SK-N-SH treated with all-trans-retinoic acid at 6 μM for 48 hours (cell line): ENCODE data around the gene PRRG1.

Experiments
- ATAC-seq: fragments of 200-7000 bp; cut with Tn5 transposase; 3 replicates; pipeline ENCODE4 v1.9.1; 2020; ENCODE audit warnings: mild to moderate bottlenecking, moderate library complexity
- ARNTL ChIP-seq: fragments of 450-650 bp; formaldehyde crosslinking; IDR thresholded peaks from 2 replicates; pipeline ENCODE4 v1.5.0; 2020; ENCODE audit warnings: low read depth, mild to moderate bottlenecking, moderate library complexity, borderline replicate concordance
- BACH2 ChIP-seq: fragments of 250-450 bp; sonication (Bioruptor Pico); IDR thresholded peaks from 2 replicates; pipeline ENCODE4 v1.9.0; 2021; ENCODE audit warnings: mild to moderate bottlenecking, borderline replicate concordance
- CSDC2 ChIP-seq: fragments of 250-450 bp; sonication (Bioruptor Pico); IDR thresholded peaks from 2 replicates; pipeline ENCODE4 v1.5.0; 2020; ENCODE audit warnings: mild to moderate bottlenecking, moderate library complexity
- CSRNP3 ChIP-seq: fragments of 250-450 bp; sonication (Bioruptor Pico); IDR thresholded peaks from 2 replicates; pipeline ENCODE4 v1.5.1; 2021; ENCODE audit warnings: mild to moderate bottlenecking, moderate library complexity
- ESRRG ChIP-seq: fragments of 250-450 bp; sonication (Bioruptor Pico); IDR thresholded peaks from 2 replicates; pipeline ENCODE4 v1.6.1; 2021; ENCODE audit warnings: mild to moderate bottlenecking
- GLIS3 ChIP-seq: fragments of 250-450 bp; sonication (Bioruptor Pico); IDR thresholded peaks from 2 replicates; pipeline ENCODE4 v1.5.0; 2020; ENCODE audit warnings: mild to moderate bottlenecking, moderate library complexity
- ISL1 ChIP-seq: fragments of 250-450 bp; sonication (Bioruptor Pico); IDR thresholded peaks from 2 replicates; pipeline ENCODE4 v2.1.2; 2022; ENCODE audit warnings: mild to moderate bottlenecking, moderate library complexity
- OSR1 ChIP-seq: fragments of 250-450 bp; sonication (Bioruptor Pico); IDR thresholded peaks from 2 replicates; pipeline ENCODE4 v1.8.0; 2022; ENCODE audit warnings: moderate library complexity, mild to moderate bottlenecking, inconsistent platforms
- PATZ1 ChIP-seq: fragments of 250-450 bp; sonication (Bioruptor Pico); IDR thresholded peaks from 2 replicates; pipeline ENCODE4 v1.8.0; 2020; ENCODE audit warnings: mild to moderate bottlenecking, moderate library complexity, borderline replicate concordance
- POU6F1 ChIP-seq: fragments of 250-450 bp; sonication (Bioruptor Pico); IDR thresholded peaks from 2 replicates; pipeline ENCODE4 v1.8.0; 2021; ENCODE audit warnings: low read depth, mild to moderate bottlenecking, moderate library complexity, borderline replicate concordance
- RARB ChIP-seq: fragments of 250-450 bp; sonication (Bioruptor Pico); IDR thresholded peaks from 2 replicates; pipeline ENCODE4 v1.8.0; 2021; ENCODE audit warnings: mild to moderate bottlenecking, moderate library complexity
- SNAI2 ChIP-seq: fragments of 250-450 bp; sonication (Bioruptor Pico); IDR thresholded peaks from 2 replicates; pipeline ENCODE4 v1.5.0; 2020; ENCODE audit warnings: mild to moderate bottlenecking, moderate library complexity
- TCF4 ChIP-seq: fragments of 250-450 bp; sonication (Bioruptor Pico); IDR thresholded peaks from 2 replicates; pipeline ENCODE4 v1.8.0; 2021; ENCODE audit warnings: mild to moderate bottlenecking, moderate library complexity, borderline replicate concordance
- TOX ChIP-seq: fragments of 250-450 bp; sonication (Bioruptor Pico); IDR thresholded peaks from 2 replicates; pipeline ENCODE4 v1.8.0; 2021; ENCODE audit warnings: mild to moderate bottlenecking, moderate library complexity, borderline replicate concordance
- TSHZ2 ChIP-seq: fragments of 250-450 bp; sonication (Bioruptor Pico); IDR thresholded peaks from 2 replicates; pipeline ENCODE4 v1.5.0; 2020; ENCODE audit warnings: mild to moderate bottlenecking, moderate library complexity
- ZC3H10 ChIP-seq: fragments of 250-450 bp; sonication (Bioruptor Pico); IDR thresholded peaks from 2 replicates; pipeline ENCODE4 v1.5.1; 2021; ENCODE audit warnings: mild to moderate bottlenecking, moderate library complexity
- ZFP3 ChIP-seq: fragments of 250-450 bp; sonication (Bioruptor Pico); IDR thresholded peaks from 2 replicates; pipeline ENCODE4 v1.5.0; 2020; ENCODE audit warnings: mild to moderate bottlenecking, moderate library complexity
- ZFP30 ChIP-seq: fragments of 450-650 bp; formaldehyde crosslinking; IDR thresholded peaks from 2 replicates; pipeline ENCODE4 v1.5.0; 2022; ENCODE audit warnings: mild to moderate bottlenecking, moderate library complexity
- ZNF70 ChIP-seq: fragments of 450-650 bp; formaldehyde crosslinking; IDR thresholded peaks from 2 replicates; pipeline ENCODE4 v1.5.0; 2020; ENCODE audit warnings: mild to moderate bottlenecking, moderate library complexity
- ZNF8 ChIP-seq: fragments of 450-650 bp; formaldehyde crosslinking; IDR thresholded peaks from 2 replicates; pipeline ENCODE4 v1.5.0; 2020; ENCODE audit warnings: mild to moderate bottlenecking, moderate library complexity

PRRG1 gene

GRCh38 chrX:37420756-37421155 lies 71.6 kb downstream of the PRRG1 start:
- ATAC-seq: no peak
- TF ChIP-seq OSR1 (CRISPR knock-in tag): no peak
- no peak for TF ChIP-seq ARNTL (CRISPR knock-in tag)
- TF ChIP-seq TOX (CRISPR knock-in tag): no peak
- no peak for TF ChIP-seq TSHZ2 (CRISPR knock-in tag)
- TF ChIP-seq GLIS3 (CRISPR knock-in tag): no peak
- no peak for TF ChIP-seq POU6F1
- TF ChIP-seq SNAI2 (CRISPR knock-in tag): no peak
- TF ChIP-seq ZFP3 (CRISPR knock-in tag): no peak
- no peak for TF ChIP-seq ESRRG (CRISPR knock-in tag)
- TF ChIP-seq ZNF8 (CRISPR knock-in tag): no peak
- TF ChIP-seq ZC3H10 (CRISPR knock-in tag): no peak
- no peak for TF ChIP-seq ISL1 (CRISPR knock-in tag)
- TF ChIP-seq CSRNP3 (CRISPR knock-in tag): no peak
- TF ChIP-seq TCF4 (CRISPR knock-in tag): no peak
- no peak for TF ChIP-seq ZFP30
- TF ChIP-seq PATZ1: no peak
- no peak for TF ChIP-seq RARB (CRISPR knock-in tag)
- no peak for TF ChIP-seq ZNF70
- no peak for TF ChIP-seq BACH2

GRCh38 chrX:37424000-37424429 lies 74.9 kb downstream of the PRRG1 start:
- TF ChIP-seq ISL1 (CRISPR knock-in tag) (no peak), TCF4 (CRISPR knock-in tag) (no peak), TSHZ2 (CRISPR knock-in tag) (no peak), ZFP30 (no peak), SNAI2 (CRISPR knock-in tag) (no peak), PATZ1 (no peak), TOX (CRISPR knock-in tag) (no peak), BACH2 (no peak), RARB (CRISPR knock-in tag) (no peak), CSDC2 (CRISPR knock-in tag) (no peak), ZNF70 (no peak), ZFP3 (CRISPR knock-in tag) (no peak)
- ATAC-seq: no peak; the same call in 2 of the 3 replicates
